Stimulated activated memory B cell treated with anti-CD40 and anti-IgM and Interleukin-4, amounts not matched to agents 10 μg/mL and 1 μg/mL and 100 μg/mL, for 72 hours (primary cell): ENCODE results near the gene DPF3.

Experiments used
- ATAC-seq: fragments of 150-1000 bp; cut with Tn5 transposase; 2 replicates; pipeline ENCODE4 v1.10.0; 2021
- H3K27ac Mint-ChIP-seq: one replicate; pipeline ENCODE4 v1.8.0; 2022; ENCODE audit warnings: mild to moderate bottlenecking, mixed read lengths
- H3K27me3 Mint-ChIP-seq: one replicate; pipeline ENCODE4 v1.8.0; 2022; ENCODE audit warnings: mixed read lengths
- H3K36me3 Mint-ChIP-seq: one replicate; pipeline ENCODE4 v1.8.0; 2022; ENCODE audit warnings: mixed read lengths
- H3K4me1 Mint-ChIP-seq: one replicate; pipeline ENCODE4 v1.8.0; 2022; ENCODE audit warnings: mixed read lengths
- H3K4me3 Mint-ChIP-seq: one replicate; pipeline ENCODE4 v1.8.0; 2022; ENCODE audit warnings: mild to moderate bottlenecking, moderate library complexity, mixed read lengths
- H3K9me3 Mint-ChIP-seq: one replicate; pipeline ENCODE4 v1.8.0; 2022; ENCODE audit warnings: mixed read lengths

The DPF3 gene

DNA sequence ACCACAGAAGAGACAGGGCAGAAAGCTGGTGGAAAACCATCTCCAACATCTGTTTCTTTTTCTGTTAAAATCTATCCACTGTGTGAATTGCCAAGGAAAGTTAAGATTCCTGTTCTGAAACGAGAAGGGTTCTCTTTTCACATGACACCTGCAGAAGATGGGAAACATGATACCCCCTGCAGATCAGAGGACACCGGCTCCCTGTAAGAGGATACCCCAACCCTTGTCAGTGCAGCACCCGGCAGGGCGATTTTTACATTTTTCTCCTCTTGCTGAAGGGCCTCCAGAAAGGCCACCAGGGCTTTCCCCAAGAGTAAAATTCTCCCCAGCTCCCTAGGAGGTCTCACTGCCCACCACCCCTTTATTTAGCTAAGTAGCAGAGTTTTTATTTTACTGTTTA, 48.2 kb downstream of the DPF3 start:
- Mint-ChIP-seq H3K9me3 (no peaks in the 10 kb centered on the region), H3K4me3 (no peak overlapping the region), H3K27ac (no peak overlapping the region), H3K27me3 (no peaks in the 10 kb centered on the region), H3K4me1 (no peaks in the 10 kb centered on the region), H3K36me3 (peaks cover 5% of the 10 kb centered on the region)
- no peak for ATAC-seq

- peaks cover 5% of the 10 kb centered on the region for H3K36me3 Mint-ChIP-seq
- ATAC-seq: no peak
- no peaks in the 10 kb centered on the region for H3K4me1 Mint-ChIP-seq
- no peaks in the 10 kb centered on the region for H3K27me3 Mint-ChIP-seq
- no peaks in the 10 kb centered on the region for H3K9me3 Mint-ChIP-seq
- H3K27ac Mint-ChIP-seq: no peak overlapping the region
- H3K4me3 Mint-ChIP-seq: no peak overlapping the region
Observed at GRCh38 chr14:72845196-72845595, 48.7 kb downstream of the DPF3 start.

- no peak for ATAC-seq
- H3K27me3 Mint-ChIP-seq: no peaks in the 10 kb centered on the region
Observed at GRCh38 chr14:72844524-72844923, 49.4 kb downstream of the DPF3 start.

DNA sequence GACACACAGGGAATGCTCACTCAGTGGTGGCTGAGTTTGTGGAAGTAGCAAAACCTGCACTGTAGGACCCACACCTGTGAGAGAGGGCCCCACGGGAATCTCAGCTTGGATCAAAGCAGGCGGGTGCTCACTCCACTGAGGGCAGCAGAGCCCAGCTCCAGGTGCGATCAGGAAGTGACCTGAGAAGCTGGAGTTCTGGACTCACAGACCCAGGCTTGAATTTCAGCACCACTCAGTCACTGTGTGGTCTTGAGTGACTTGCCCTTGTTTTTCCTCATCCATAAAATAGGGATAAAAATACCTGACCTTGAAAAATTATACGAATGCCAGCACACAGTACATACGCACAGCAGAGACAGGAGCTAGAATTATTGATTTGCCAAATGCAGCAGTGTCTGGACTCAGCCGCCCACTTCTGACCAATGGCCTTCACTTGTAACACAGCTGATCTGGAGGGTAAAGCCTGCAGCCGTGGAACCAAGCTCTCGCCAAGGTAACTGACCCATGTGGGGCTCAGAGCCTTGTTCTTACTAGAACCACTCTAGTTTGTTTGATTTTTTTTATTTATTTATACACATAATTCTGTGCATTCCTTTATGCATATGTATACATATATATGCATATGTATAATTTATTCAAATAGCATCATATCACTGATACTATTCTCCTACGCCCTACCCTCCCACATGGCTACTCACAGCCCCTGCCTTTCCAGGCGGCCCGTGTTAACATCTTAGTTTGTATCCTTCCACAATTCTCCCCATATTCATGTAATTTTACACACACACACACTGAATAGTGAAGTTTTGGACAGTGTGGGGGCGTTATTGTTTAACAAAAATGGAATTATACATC, 53.9 kb downstream of the DPF3 start:
- Mint-ChIP-seq H3K4me1 (no peaks in the 10 kb centered on the region), H3K36me3 (no peaks in the 10 kb centered on the region), H3K27me3 (no peaks in the 10 kb centered on the region), H3K4me3 (no peak overlapping the region), H3K9me3 (no peaks in the 10 kb centered on the region), H3K27ac (no peak overlapping the region)
- no peak for ATAC-seq

More at GRCh38 chr14:72844524-72844923, 49.4 kb downstream of the DPF3 start:
- H3K9me3 Mint-ChIP-seq: no peaks in the 10 kb centered on the region
- H3K27ac Mint-ChIP-seq: no peak overlapping the region
- H3K4me1 Mint-ChIP-seq: no peaks in the 10 kb centered on the region
- peaks cover 5% of the 10 kb centered on the region for H3K36me3 Mint-ChIP-seq
- no peak overlapping the region for H3K4me3 Mint-ChIP-seq

- Mint-ChIP-seq H3K9me3 (no peaks in the 10 kb centered on the region), H3K4me1 (no peaks in the 10 kb centered on the region), H3K27me3 (no peaks in the 10 kb centered on the region), H3K36me3 (peaks cover 5% of the 10 kb centered on the region), H3K4me3 (no peak overlapping the region), H3K27ac (no peak overlapping the region)
- ATAC-seq: no peak
Observed at GRCh38 chr14:72839351-72839750, 54.5 kb downstream of the DPF3 start.

- Mint-ChIP-seq H3K27me3 (no peaks in the 10 kb centered on the region), H3K4me1 (peaks cover 10% of the 10 kb centered on the region), H3K27ac (no peak overlapping the region), H3K4me3 (no peak overlapping the region), H3K36me3 (peaks cover 15% of the 10 kb centered on the region), H3K9me3 (no peaks in the 10 kb centered on the region)
- no peak for ATAC-seq
Observed at GRCh38 chr14:72836085-72836484, 57.8 kb downstream of the DPF3 start.

GRCh38 chr14:72833174-72833573, 60.7 kb downstream of the DPF3 start:
- Mint-ChIP-seq H3K27ac (no peak overlapping the region), H3K36me3 (peaks cover 27% of the 10 kb centered on the region), H3K4me1 (peaks cover 10% of the 10 kb centered on the region), H3K27me3 (no peaks in the 10 kb centered on the region), H3K4me3 (no peak overlapping the region), H3K9me3 (no peaks in the 10 kb centered on the region)
- no peak for ATAC-seq

DNA sequence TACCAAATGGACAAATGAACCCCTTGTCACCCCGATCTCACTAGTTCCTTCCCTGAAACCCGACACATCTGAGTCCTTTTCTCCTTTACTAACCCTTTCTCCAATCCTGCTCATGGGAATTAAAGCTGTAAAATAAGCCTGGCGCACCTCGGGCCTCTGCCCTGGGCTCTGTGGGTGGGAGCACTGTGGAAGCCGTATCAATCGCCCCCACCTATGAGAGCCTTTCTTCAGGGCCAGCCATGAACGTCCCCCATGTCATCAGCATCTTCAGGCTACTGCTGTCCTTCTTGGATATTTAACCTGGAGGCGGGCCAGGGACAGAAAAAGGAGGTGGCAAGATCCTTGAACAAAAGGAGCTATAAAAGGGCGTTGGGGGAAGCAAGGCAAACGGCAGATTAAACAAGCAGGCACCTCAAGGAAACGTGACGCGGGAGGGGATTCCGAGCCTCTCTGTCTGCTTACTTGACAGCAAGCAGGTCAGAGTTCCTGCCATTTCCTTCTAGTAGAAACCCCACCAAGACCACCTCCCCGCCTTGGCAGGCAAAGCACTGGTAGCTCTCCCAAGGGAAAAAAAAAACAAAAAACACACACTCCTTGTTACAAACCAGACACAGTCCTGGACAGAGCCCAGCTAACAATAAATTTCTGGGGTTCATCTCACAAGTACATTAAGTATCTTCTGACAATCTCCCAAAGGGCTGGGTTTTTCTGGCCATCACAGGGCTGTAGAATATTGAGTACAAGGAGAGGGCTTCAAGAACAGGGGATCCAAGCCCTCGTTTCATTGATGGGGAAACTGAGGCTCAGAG, 62.9 kb downstream of the DPF3 start:
- Mint-ChIP-seq H3K27me3 (no peaks in the 10 kb centered on the region), H3K4me1 (peaks cover 10% of the 10 kb centered on the region), H3K36me3 (peaks cover 30% of the 10 kb centered on the region), H3K9me3 (no peaks in the 10 kb centered on the region), H3K4me3 (no peak overlapping the region), H3K27ac (no peak overlapping the region)
- ATAC-seq: no peak

GRCh38 chr14:72830356-72830755, 63.5 kb downstream of the DPF3 start:
- Mint-ChIP-seq H3K9me3 (no peaks in the 10 kb centered on the region), H3K36me3 (peaks cover 30% of the 10 kb centered on the region)

DNA sequence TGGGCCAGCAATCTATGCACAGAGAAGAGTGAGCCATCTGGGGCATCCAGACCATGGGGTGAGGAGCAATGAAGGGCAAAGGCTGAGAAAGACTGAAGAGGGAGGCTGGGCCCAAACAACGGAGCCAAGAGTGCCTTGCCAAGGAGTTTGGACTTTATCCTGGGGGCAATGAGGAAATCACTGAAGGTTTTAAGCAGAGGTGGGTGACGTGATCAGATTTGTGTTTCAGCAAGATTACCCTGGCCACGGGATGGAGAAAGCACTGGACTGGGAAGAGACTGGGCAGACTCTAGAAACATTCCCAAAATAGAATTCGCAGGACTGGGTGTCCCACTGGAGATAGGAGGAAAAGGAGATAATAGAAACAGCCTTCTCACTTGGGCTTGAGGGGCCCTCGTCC, 65.3 kb downstream of the DPF3 start:
- Mint-ChIP-seq H3K36me3 (peaks cover 24% of the 10 kb centered on the region), H3K9me3 (no peaks in the 10 kb centered on the region), H3K4me1 (peaks cover 9% of the 10 kb centered on the region), H3K27me3 (no peaks in the 10 kb centered on the region), H3K27ac (no peak overlapping the region), H3K4me3 (no peak overlapping the region)
- no peak for ATAC-seq

More at GRCh38 chr14:72830356-72830755, 63.5 kb downstream of the DPF3 start:
- no peak for ATAC-seq
- Mint-ChIP-seq H3K4me1 (peaks cover 10% of the 10 kb centered on the region), H3K27me3 (no peaks in the 10 kb centered on the region), H3K4me3 (no peak overlapping the region), H3K27ac (no peak overlapping the region)

DNA sequence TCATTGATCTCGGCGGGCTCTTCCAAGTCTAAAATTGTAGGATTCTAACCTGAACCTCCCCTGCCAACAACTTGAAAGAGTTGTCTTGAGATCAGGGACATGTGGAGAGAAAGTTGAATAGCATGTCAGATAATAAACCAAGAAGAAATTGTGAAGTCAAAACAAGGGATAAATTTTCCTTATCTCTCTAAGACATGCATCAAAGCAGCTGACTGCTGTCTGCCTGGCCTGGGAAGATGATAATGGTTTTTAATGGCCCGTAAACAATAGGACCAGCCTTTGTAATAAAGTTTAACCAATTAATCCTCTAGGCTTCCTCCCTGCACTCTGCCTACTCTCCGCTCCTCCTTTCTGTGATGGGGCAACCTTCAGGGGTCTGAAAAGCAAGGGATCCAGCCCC, 67.9 kb downstream of the DPF3 start:
- H3K27me3 Mint-ChIP-seq: no peaks in the 10 kb centered on the region
- H3K27ac Mint-ChIP-seq: no peak overlapping the region
- peaks cover 14% of the 10 kb centered on the region for H3K36me3 Mint-ChIP-seq
- H3K4me3 Mint-ChIP-seq: no peak overlapping the region
- no peaks in the 10 kb centered on the region for H3K9me3 Mint-ChIP-seq
- peaks cover 6% of the 10 kb centered on the region for H3K4me1 Mint-ChIP-seq
- no peak for ATAC-seq

GRCh38 chr14:72825486-72825885, 68.4 kb downstream of the DPF3 start:
- Mint-ChIP-seq H3K4me3 (no peak overlapping the region), H3K27ac (no peak overlapping the region), H3K36me3 (peaks cover 9% of the 10 kb centered on the region), H3K9me3 (no peaks in the 10 kb centered on the region), H3K27me3 (no peaks in the 10 kb centered on the region), H3K4me1 (peaks cover 6% of the 10 kb centered on the region)
- no peak for ATAC-seq

- no peak for ATAC-seq
- Mint-ChIP-seq H3K27me3 (no peaks in the 10 kb centered on the region), H3K9me3 (no peaks in the 10 kb centered on the region), H3K27ac (no peak overlapping the region), H3K36me3 (peaks cover 9% of the 10 kb centered on the region), H3K4me3 (no peak overlapping the region), H3K4me1 (peaks cover 6% of the 10 kb centered on the region)
Observed at GRCh38 chr14:72824051-72824450, 69.8 kb downstream of the DPF3 start.

DNA sequence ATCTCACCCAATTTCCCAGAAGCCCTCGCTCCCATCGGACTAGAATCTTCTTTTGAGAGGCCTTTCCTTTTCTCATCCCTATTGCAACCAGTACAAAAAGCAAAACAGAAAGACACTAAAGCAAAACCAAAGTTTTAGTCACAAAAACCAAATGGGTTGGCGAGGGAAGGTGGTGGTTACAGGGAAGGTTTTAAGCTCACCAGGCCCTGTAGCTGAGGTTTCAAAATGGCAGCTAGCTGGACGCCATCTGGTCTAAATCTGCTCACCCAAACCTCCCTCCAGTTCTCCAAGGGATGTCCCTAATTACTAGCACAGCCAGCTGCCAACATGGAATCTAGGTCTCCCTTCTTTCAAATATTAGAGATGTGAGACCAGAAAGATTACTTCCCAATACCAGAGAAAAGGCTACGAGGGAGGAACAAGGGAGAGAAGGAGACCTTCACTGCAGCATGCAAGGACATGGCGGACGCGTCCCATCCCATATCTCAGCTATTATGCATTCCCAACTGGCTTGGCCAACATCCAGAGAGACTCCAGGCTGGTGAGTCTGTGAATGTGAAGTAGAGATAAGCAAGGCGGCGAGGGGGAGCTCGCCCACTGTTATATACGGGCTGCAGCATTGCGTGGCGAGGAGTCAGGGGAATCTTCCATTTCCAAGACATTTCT, 70.8 kb downstream of the DPF3 start:
- ATAC-seq: no peak
- Mint-ChIP-seq H3K4me1 (peaks cover 10% of the 10 kb centered on the region), H3K36me3 (peaks cover 2% of the 10 kb centered on the region), H3K9me3 (no peaks in the 10 kb centered on the region), H3K27ac (no peak overlapping the region), H3K27me3 (no peaks in the 10 kb centered on the region), H3K4me3 (no peak overlapping the region)

GRCh38 chr14:72818998-72819397, 74.9 kb downstream of the DPF3 start:
- no peaks in the 10 kb centered on the region for H3K9me3 Mint-ChIP-seq
- no peak for ATAC-seq
- no peaks in the 10 kb centered on the region for H3K36me3 Mint-ChIP-seq
- H3K4me1 Mint-ChIP-seq: peaks cover 28% of the 10 kb centered on the region
- H3K4me3 Mint-ChIP-seq: no peak overlapping the region
- no peaks in the 10 kb centered on the region for H3K27me3 Mint-ChIP-seq
- no peak overlapping the region for H3K27ac Mint-ChIP-seq
